Measurements from ENCODE around the gene ZCCHC2.

Gene ZCCHC2

GRCh38 chr18:62499263-62499650 is 23.6 kb upstream of the ZCCHC2 start:
- Mint-ChIP-seq H3K27me3 (ENCODE audit: low read depth) (peaks cover 19% of the 10 kb centered on the region), H3K9me3 (peaks cover 4% of the 10 kb centered on the region), H3K4me3 (no peak overlapping the region), H3K4me1 (ENCODE audit: low read depth) (no peaks in the 10 kb centered on the region), H3K27ac (no peak overlapping the region), H3K36me3 (ENCODE audit: low read depth) (peaks cover 7% of the 10 kb centered on the region)
- no peak for DNase-seq (ENCODE audit: low spot score)

GRCh38 chr18:62500174-62500573 is 22.7 kb upstream of the ZCCHC2 start:
- Mint-ChIP-seq H3K4me3 (no peak overlapping the region), H3K27ac (no peak overlapping the region), H3K9me3 (peaks cover 4% of the 10 kb centered on the region), H3K36me3 (ENCODE audit: low read depth) (peaks cover 8% of the 10 kb centered on the region), H3K4me1 (ENCODE audit: low read depth) (peaks cover 1% of the 10 kb centered on the region), H3K27me3 (ENCODE audit: low read depth) (peaks cover 19% of the 10 kb centered on the region)
- DNase-seq (ENCODE audit: low spot score): no peak

GRCh38 chr18:62500966-62501591 is 21.7 kb upstream of the ZCCHC2 start:
- no peak overlapping the region for H3K27ac Mint-ChIP-seq
- H3K36me3 Mint-ChIP-seq (ENCODE audit: low read depth): peaks cover 11% of the 10 kb centered on the region
- H3K4me1 Mint-ChIP-seq (ENCODE audit: low read depth): peaks cover 8% of the 10 kb centered on the region
- H3K9me3 Mint-ChIP-seq: peaks cover 4% of the 10 kb centered on the region
- no peak overlapping the region for H3K4me3 Mint-ChIP-seq
- no peak for DNase-seq (ENCODE audit: low spot score)
- H3K27me3 Mint-ChIP-seq (ENCODE audit: low read depth): peaks cover 13% of the 10 kb centered on the region

GRCh38 chr18:62505669-62506494 is 16.9 kb upstream of the ZCCHC2 start:
- Mint-ChIP-seq H3K4me3 (peak overlapping the region; percentile 85), H3K9me3 (peaks cover 15% of the 10 kb centered on the region), H3K27me3 (ENCODE audit: low read depth) (no peaks in the 10 kb centered on the region), H3K27ac (peak overlapping the region; percentile 99), H3K36me3 (ENCODE audit: low read depth) (peaks cover 18% of the 10 kb centered on the region), H3K4me1 (ENCODE audit: low read depth) (peaks cover 19% of the 10 kb centered on the region)
- DNase-seq (ENCODE audit: low spot score): peak; percentile 55

GRCh38 chr18:62506495-62507143 is 16.2 kb upstream of the ZCCHC2 start:
- Mint-ChIP-seq H3K4me1 (ENCODE audit: low read depth) (peaks cover 19% of the 10 kb centered on the region), H3K27me3 (ENCODE audit: low read depth) (no peaks in the 10 kb centered on the region), H3K36me3 (ENCODE audit: low read depth) (peaks cover 19% of the 10 kb centered on the region), H3K9me3 (peaks cover 19% of the 10 kb centered on the region), H3K27ac (peak overlapping the region; percentile 99), H3K4me3 (peak overlapping the region; percentile 85)
- no peak for DNase-seq (ENCODE audit: low spot score)

- peaks cover 46% of the 10 kb centered on the region for H3K9me3 Mint-ChIP-seq
- no peak overlapping the region for H3K4me3 Mint-ChIP-seq
- H3K27ac Mint-ChIP-seq: no peak overlapping the region
- DNase-seq (ENCODE audit: low spot score): no peak
- H3K27me3 Mint-ChIP-seq (ENCODE audit: low read depth): no peaks in the 10 kb centered on the region
- peaks cover 36% of the 10 kb centered on the region for H3K36me3 Mint-ChIP-seq (ENCODE audit: low read depth)
- peaks cover 19% of the 10 kb centered on the region for H3K4me1 Mint-ChIP-seq (ENCODE audit: low read depth)
These were observed 13.0 kb upstream of the ZCCHC2 start for GRCh38 chr18:62509779-62510178.

GRCh38 chr18:62510789-62511188 is 12.0 kb upstream of the ZCCHC2 start:
- Mint-ChIP-seq H3K27ac (no peak overlapping the region), H3K27me3 (ENCODE audit: low read depth) (no peaks in the 10 kb centered on the region), H3K4me1 (ENCODE audit: low read depth) (peaks cover 14% of the 10 kb centered on the region), H3K36me3 (ENCODE audit: low read depth) (peaks cover 33% of the 10 kb centered on the region), H3K9me3 (peaks cover 50% of the 10 kb centered on the region), H3K4me3 (no peak overlapping the region)
- DNase-seq (ENCODE audit: low spot score): no peak

- H3K4me1 Mint-ChIP-seq (ENCODE audit: low read depth): peaks cover 2% of the 10 kb centered on the region
- peaks cover 53% of the 10 kb centered on the region for H3K9me3 Mint-ChIP-seq
- peaks cover 32% of the 10 kb centered on the region for H3K36me3 Mint-ChIP-seq (ENCODE audit: low read depth)
- no peak overlapping the region for H3K27ac Mint-ChIP-seq
- no peak for DNase-seq (ENCODE audit: low spot score)
- no peak overlapping the region for H3K4me3 Mint-ChIP-seq
- no peaks in the 10 kb centered on the region for H3K27me3 Mint-ChIP-seq (ENCODE audit: low read depth)
These were observed 10.3 kb upstream of the ZCCHC2 start for GRCh38 chr18:62512532-62512931.

- H3K4me3 Mint-ChIP-seq: no peak overlapping the region
- H3K36me3 Mint-ChIP-seq (ENCODE audit: low read depth): peaks cover 32% of the 10 kb centered on the region
- no peak for DNase-seq (ENCODE audit: low spot score)
- H3K4me1 Mint-ChIP-seq (ENCODE audit: low read depth): peaks cover 2% of the 10 kb centered on the region
- H3K27me3 Mint-ChIP-seq (ENCODE audit: low read depth): no peaks in the 10 kb centered on the region
- no peak overlapping the region for H3K27ac Mint-ChIP-seq
- H3K9me3 Mint-ChIP-seq: peaks cover 53% of the 10 kb centered on the region
These were observed 9.8 kb upstream of the ZCCHC2 start for GRCh38 chr18:62512996-62513395.

GRCh38 chr18:62514570-62514969 is 8.3 kb upstream of the ZCCHC2 start:
- no peak for DNase-seq (ENCODE audit: low spot score)
- Mint-ChIP-seq H3K9me3 (peaks cover 53% of the 10 kb centered on the region), H3K36me3 (ENCODE audit: low read depth) (peaks cover 32% of the 10 kb centered on the region), H3K27me3 (ENCODE audit: low read depth) (no peaks in the 10 kb centered on the region), H3K4me3 (no peak overlapping the region), H3K4me1 (ENCODE audit: low read depth) (peaks cover 5% of the 10 kb centered on the region), H3K27ac (no peak overlapping the region)

GRCh38 chr18:62516242-62516641 is 6.6 kb upstream of the ZCCHC2 start:
- no peak overlapping the region for H3K4me3 Mint-ChIP-seq
- H3K27ac Mint-ChIP-seq: no peak overlapping the region
- peaks cover 12% of the 10 kb centered on the region for H3K4me1 Mint-ChIP-seq (ENCODE audit: low read depth)
- DNase-seq (ENCODE audit: low spot score): no peak
- H3K27me3 Mint-ChIP-seq (ENCODE audit: low read depth): no peaks in the 10 kb centered on the region
- H3K36me3 Mint-ChIP-seq (ENCODE audit: low read depth): peaks cover 33% of the 10 kb centered on the region
- peaks cover 42% of the 10 kb centered on the region for H3K9me3 Mint-ChIP-seq

- no peak overlapping the region for H3K4me3 Mint-ChIP-seq
- H3K36me3 Mint-ChIP-seq (ENCODE audit: low read depth): peaks cover 14% of the 10 kb centered on the region
- H3K27me3 Mint-ChIP-seq (ENCODE audit: low read depth): no peaks in the 10 kb centered on the region
- H3K4me1 Mint-ChIP-seq (ENCODE audit: low read depth): peaks cover 20% of the 10 kb centered on the region
- H3K27ac Mint-ChIP-seq: no peak overlapping the region
- no peak for DNase-seq (ENCODE audit: low spot score)
- peaks cover 17% of the 10 kb centered on the region for H3K9me3 Mint-ChIP-seq
These were observed 4.1 kb upstream of the ZCCHC2 start for GRCh38 chr18:62518460-62519375.

GRCh38 chr18:62519684-62520083 is 3.1 kb upstream of the ZCCHC2 start:
- H3K4me3 Mint-ChIP-seq: no peak overlapping the region
- H3K4me1 Mint-ChIP-seq (ENCODE audit: low read depth): peaks cover 20% of the 10 kb centered on the region
- no peak for DNase-seq (ENCODE audit: low spot score)
- peaks cover 8% of the 10 kb centered on the region for H3K36me3 Mint-ChIP-seq (ENCODE audit: low read depth)
- no peak overlapping the region for H3K27ac Mint-ChIP-seq
- peaks cover 8% of the 10 kb centered on the region for H3K9me3 Mint-ChIP-seq
- no peaks in the 10 kb centered on the region for H3K27me3 Mint-ChIP-seq (ENCODE audit: low read depth)

Data from T-helper 2 cell treated with Interferon-gamma antibody and Interleukin-4, amounts not matched to agents 5 μg/mL and 100 μg/mL, for 36 hours (primary cell).